ENCODE measurements around the gene TNRC6A. TPM values are rescaled to one million over a fixed set of nuclear protein-coding genes. Genes with fewer than 3 reads are reported as not detected.

TNRC6A gene
- total and polyA plus RNA-seq, 10 of the 15 experiments (the other 5 are each of a cell fraction or from before 2014, with no cell fraction given) = 4.6 to 41.3 (median 29.7) TPM

DNA sequence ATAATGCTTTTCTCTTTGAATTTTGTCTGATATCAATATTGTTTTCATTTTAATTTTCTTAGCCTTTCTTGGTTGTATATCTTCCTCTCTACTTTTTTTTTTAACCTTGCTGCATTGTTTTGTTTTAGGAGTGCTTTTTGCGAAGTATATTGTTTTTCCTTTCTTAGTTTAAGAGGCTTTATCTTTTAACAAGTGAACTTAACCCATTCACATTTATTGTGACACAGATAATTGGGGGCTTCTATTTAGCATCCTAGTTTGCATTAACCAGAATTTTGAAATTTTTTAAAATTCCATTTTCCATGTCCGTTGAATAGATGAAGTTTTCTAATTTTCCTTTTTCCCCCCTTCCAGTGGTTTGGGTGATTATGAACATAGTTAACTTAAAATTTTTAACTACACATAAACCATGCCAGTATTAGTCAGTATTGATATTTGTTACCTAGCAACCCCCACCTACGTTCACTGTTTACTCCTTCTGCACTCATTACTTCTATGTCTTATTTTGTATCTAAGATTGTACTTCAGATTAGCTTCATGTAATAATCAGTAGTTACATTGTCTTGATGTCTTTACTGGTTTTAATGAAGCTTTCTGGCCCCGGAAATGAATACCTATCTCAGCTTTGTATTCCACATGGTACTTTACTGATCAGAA lies 44.4 kb downstream of the TNRC6A start:
- RAD21 ChIA-PET (ENCODE audit: unreplicated experiment) = no interaction called here
- CTCF ChIA-PET = no interaction called here
- POLR2A ChIA-PET = no interaction called here
- no peak for TF ChIP-seq BRCA1 (IDR thresholded peaks at IDR 0.05; ENCODE audit: low read depth, low read length)
- TF ChIP-seq, protein P1, sequence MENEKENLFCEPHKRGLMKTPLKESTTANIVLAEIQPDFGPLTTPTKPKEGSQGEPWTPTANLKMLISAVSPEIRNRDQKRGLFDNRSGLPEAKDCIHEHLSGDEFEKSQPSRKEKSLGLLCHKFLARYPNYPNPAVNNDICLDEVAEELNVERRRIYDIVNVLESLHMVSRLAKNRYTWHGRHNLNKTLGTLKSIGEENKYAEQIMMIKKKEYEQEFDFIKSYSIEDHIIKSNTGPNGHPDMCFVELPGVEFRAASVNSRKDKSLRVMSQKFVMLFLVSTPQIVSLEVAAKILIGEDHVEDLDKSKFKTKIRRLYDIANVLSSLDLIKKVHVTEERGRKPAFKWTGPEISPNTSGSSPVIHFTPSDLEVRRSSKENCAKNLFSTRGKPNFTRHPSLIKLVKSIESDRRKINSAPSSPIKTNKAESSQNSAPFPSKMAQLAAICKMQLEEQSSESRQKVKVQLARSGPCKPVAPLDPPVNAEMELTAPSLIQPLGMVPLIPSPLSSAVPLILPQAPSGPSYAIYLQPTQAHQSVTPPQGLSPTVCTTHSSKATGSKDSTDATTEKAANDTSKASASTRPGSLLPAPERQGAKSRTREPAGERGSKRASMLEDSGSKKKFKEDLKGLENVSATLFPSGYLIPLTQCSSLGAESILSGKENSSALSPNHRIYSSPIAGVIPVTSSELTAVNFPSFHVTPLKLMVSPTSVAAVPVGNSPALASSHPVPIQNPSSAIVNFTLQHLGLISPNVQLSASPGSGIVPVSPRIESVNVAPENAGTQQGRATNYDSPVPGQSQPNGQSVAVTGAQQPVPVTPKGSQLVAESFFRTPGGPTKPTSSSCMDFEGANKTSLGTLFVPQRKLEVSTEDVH (IDR thresholded peaks at IDR 0.05; ENCODE audit: low read depth, partially characterized antibody) = no peak
- TF ChIP-seq MEF2B (IDR thresholded peaks at IDR 0.05; ENCODE audit: partially characterized antibody, poor library complexity, severe bottlenecking) = no peak
- TF ChIP-seq JUNB (IDR thresholded peaks at IDR 0.05) = no peak
- TF ChIP-seq ZNF207 (IDR thresholded peaks at IDR 0.05; ENCODE audit: borderline replicate concordance) = no peak
- no peak for TF ChIP-seq ZZZ3 (IDR thresholded peaks at IDR 0.05; ENCODE audit: control insufficient read depth, insufficient read length, low read depth)
- TF ChIP-seq NFIC (IDR thresholded peaks at IDR 0.05; ENCODE audit: low read depth, low read length) = no peak
- WGBS (ENCODE audit: insufficient coverage, insufficient replicate concordance, low lambda C conversion rate, missing lambda C conversion rate) = 99% methylated on average over 4 of the region's 4 CpGs
- Histone ChIP-seq H3K9me3 (replicated peaks; ENCODE audit: control insufficient read depth, insufficient read depth, low read length) (no peaks in the 10 kb centered on the region), H3K36me3 (ENCODE audit: control insufficient read depth in 2 of 2, insufficient read depth in 2 of 2, low read length in 1 of 2) (peaks cover 5 to 20% of the 10 kb centered on the region in 2 experiments), H3K79me2 (ENCODE audit: control insufficient read depth, insufficient read depth, low read length) (peaks cover 5% of the 10 kb centered on the region), H3K4me3 (no peak overlapping the region), H3K9ac (ENCODE audit: control insufficient read depth, insufficient read depth, low read length) (no peak overlapping the region), H3K27me3 (replicated peaks in 1 of 2; ENCODE audit: control insufficient read depth in 2 of 2, insufficient read depth in 2 of 2, low read length in 1 of 2) (no peaks in the 10 kb centered on the region), H4K20me1 (ENCODE audit: control insufficient read depth, insufficient read depth) (no peaks in the 10 kb centered on the region; the same call in 1 of the 2 replicates), H3K27ac (ENCODE audit: control insufficient read depth, insufficient read depth) (no peak overlapping the region), H3K4me1 (ENCODE audit: control insufficient read depth, insufficient read depth, low read length) (peaks cover 3% of the 10 kb centered on the region; the same call in 1 of the 2 replicates), H3K4me2 (ENCODE audit: control insufficient read depth, insufficient read depth) (no peak overlapping the region), H2AFZ (ENCODE audit: control insufficient read depth, low read depth, low read length) (no peak overlapping the region)
- SMC1A ChIA-PET (ENCODE audit: uncharacterized antibody, unreplicated experiment) = no interaction called here
- in situ Hi-C loops (cut with MboI) = no loop called here
- FAIRE-seq = no peak
- BruUV-seq (replicated peaks) = no TSS peak
- DNase-seq (ENCODE audit: low read depth, low spot score) = no peak
- ATAC-seq = no peak
- intact Hi-C loops (cut with micrococcal nuclease; ENCODE audit: unreplicated experiment) = no loop called here
